Measurements from ENCODE around the gene ITM2C.

- TF ChIP-seq CTCF (IDR thresholded peaks at IDR 0.05; ENCODE audit: low read length) = no peak
- no peak for TF ChIP-seq EZH2 (IDR thresholded peaks at IDR 0.05; ENCODE audit: borderline replicate concordance, low read length)
Observed at GRCh38 chr2:230912724-230913123, 48.0 kb downstream of the ITM2C start.

All from OCI-LY1 (cell line).